Measurements from ENCODE around the gene CCDC112.
A peak's percentile ranks its signal among the peaks of the same experiment; 100 is the strongest.

Gene CCDC112

DNA sequence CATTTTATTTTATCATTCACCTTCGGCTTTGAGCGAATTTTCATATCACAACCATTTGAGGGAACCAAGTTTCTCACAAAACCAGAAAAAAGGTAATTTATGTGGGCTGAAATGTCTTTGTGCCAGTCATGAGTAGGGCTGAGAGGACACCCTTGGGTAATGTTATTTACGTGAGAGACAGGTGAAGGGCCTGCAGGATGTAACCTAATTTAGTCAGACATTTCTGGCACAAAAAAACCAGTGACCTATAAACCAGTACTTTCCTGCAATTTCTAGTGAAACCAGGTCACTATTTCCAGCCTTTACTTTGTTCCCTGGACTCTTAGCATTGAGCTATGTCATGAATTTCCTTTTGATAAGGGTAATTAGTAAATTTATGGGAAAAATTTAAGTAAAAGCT, 17.2 kb upstream of the CCDC112 start:
- Histone ChIP-seq H3K9me3 (ENCODE audit: control insufficient read depth, low read length) (no peaks in the 10 kb centered on the region), H3K36me3 (ENCODE audit: control insufficient read depth, insufficient read depth, low read length) (no peaks in the 10 kb centered on the region), H3K4me3 (ENCODE audit: low read length) (no peak overlapping the region), H3K9ac (ENCODE audit: low read length) (no peak overlapping the region), H3K27me3 (ENCODE audit: control insufficient read depth, insufficient read depth, low read length) (no peaks in the 10 kb centered on the region), H3K4me1 (ENCODE audit: control insufficient read depth, insufficient read depth, low read length) (no peaks in the 10 kb centered on the region)

DNA sequence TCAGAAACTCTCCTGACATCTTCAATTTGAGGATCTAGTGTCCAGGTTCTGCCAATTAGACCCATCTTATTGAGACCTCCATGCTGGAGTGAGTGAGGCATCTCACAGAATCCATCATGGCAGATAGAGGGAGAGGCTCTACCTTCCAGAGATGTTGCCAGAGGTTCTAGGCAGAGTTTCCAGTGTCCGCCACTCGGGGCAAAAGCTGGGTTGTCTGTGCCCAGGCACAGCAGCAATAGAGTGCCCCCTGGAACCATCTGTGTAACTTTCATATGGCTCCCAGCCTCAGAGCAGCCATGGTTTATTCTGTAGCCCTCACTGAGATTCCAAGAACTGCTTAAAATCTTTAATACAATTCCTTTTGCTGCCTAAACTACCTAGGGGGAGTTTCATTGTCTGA, 16.6 kb upstream of the CCDC112 start:
- H3K27me3 ChIP-seq (ENCODE audit: control insufficient read depth, insufficient read depth, low read length), result no peaks in the 10 kb centered on the region
- H3K4me1 ChIP-seq (ENCODE audit: control insufficient read depth, insufficient read depth, low read length), result no peaks in the 10 kb centered on the region
- no peaks in the 10 kb centered on the region for H3K9me3 ChIP-seq (ENCODE audit: control insufficient read depth, low read length)
- H3K4me3 ChIP-seq (ENCODE audit: low read length), result no peak overlapping the region
- no peaks in the 10 kb centered on the region for H3K36me3 ChIP-seq (ENCODE audit: control insufficient read depth, insufficient read depth, low read length)
- no peak overlapping the region for H3K9ac ChIP-seq (ENCODE audit: low read length)

DNA sequence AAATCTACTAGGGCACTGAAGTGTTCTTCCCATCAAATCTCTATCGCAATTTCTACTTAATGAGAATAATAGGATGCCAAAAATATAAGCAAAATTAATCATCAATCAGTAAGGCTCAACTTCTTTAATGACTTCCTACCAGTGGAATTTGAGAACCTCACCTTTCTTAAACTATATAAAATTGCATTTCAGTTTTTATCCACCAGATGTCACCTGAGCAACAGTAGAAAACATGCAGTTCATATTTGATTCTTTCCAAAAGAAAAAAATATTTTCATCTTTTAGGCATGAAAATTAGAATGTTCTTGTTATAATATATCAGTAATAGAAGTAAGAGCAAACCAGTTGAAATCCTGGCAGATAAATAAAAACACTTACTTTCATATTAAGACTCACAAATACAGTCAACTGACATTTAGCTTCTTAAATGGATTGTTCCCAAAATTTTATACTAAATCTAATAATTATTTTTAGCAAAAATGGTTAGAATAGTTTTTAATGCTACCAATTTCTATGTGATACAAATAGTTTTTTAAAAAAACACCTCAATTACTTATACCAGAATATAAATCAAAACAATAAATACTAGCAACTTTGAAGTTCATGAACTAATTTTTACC, 13.4 kb upstream of the CCDC112 start:
- H3K9me3 ChIP-seq (ENCODE audit: control insufficient read depth, low read length), result no peaks in the 10 kb centered on the region
- H3K4me3 ChIP-seq (ENCODE audit: low read length), result no peak overlapping the region
- peaks cover 6% of the 10 kb centered on the region for H3K4me1 ChIP-seq (ENCODE audit: control insufficient read depth, insufficient read depth, low read length)
- no peak overlapping the region for H3K9ac ChIP-seq (ENCODE audit: low read length)
- H3K27me3 ChIP-seq (ENCODE audit: control insufficient read depth, insufficient read depth, low read length), result no peaks in the 10 kb centered on the region
- H3K36me3 ChIP-seq (ENCODE audit: control insufficient read depth, insufficient read depth, low read length), result no peaks in the 10 kb centered on the region

DNA sequence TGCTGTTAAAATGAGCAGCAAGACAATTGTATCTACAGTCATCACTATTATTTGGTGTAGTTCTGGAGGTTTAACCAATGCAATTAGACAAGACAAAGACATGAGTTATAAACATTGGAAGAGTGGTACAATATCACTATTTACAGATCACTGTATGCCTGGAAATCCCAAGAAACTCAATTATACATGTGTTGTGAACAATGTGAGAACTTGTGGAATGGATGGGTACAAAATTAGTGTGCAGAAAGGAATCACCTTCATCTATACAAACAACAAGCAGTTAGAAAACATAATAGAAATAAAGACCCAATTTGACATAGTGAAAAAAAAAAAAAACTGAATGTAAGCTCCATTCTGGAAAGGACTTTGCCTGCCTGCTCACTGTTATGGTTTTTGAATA, 12.4 kb upstream of the CCDC112 start:
- Histone ChIP-seq H3K4me3 (ENCODE audit: low read length) (no peak overlapping the region), H3K36me3 (ENCODE audit: control insufficient read depth, insufficient read depth, low read length) (no peaks in the 10 kb centered on the region), H3K9ac (ENCODE audit: low read length) (no peak overlapping the region)

GRCh38 chr5:115306011-115306536, 9.6 kb upstream of the CCDC112 start:
- no peaks in the 10 kb centered on the region for H3K27me3 ChIP-seq (ENCODE audit: control insufficient read depth, insufficient read depth, low read length)
- no peaks in the 10 kb centered on the region for H3K36me3 ChIP-seq (ENCODE audit: control insufficient read depth, insufficient read depth, low read length)
- peaks cover 6% of the 10 kb centered on the region for H3K4me1 ChIP-seq (ENCODE audit: control insufficient read depth, insufficient read depth, low read length)
- H3K9ac ChIP-seq (ENCODE audit: low read length), result no peak overlapping the region
- no peak overlapping the region for H3K4me3 ChIP-seq (ENCODE audit: low read length)
- H3K9me3 ChIP-seq (ENCODE audit: control insufficient read depth, low read length), result no peaks in the 10 kb centered on the region

More for the DNA sequence above, 12.4 kb upstream of the CCDC112 start:
- no peaks in the 10 kb centered on the region for H3K9me3 ChIP-seq (ENCODE audit: control insufficient read depth, low read length)
- H3K4me1 ChIP-seq (ENCODE audit: control insufficient read depth, insufficient read depth, low read length), result peaks cover 6% of the 10 kb centered on the region
- H3K27me3 ChIP-seq (ENCODE audit: control insufficient read depth, insufficient read depth, low read length), result no peaks in the 10 kb centered on the region

- H3K9me3 ChIP-seq (ENCODE audit: control insufficient read depth, low read length), result no peaks in the 10 kb centered on the region
- H3K9ac ChIP-seq (ENCODE audit: low read length), result no peak overlapping the region
- H3K27me3 ChIP-seq (ENCODE audit: control insufficient read depth, insufficient read depth, low read length), result no peaks in the 10 kb centered on the region
- no peak overlapping the region for H3K4me3 ChIP-seq (ENCODE audit: low read length)
- no peaks in the 10 kb centered on the region for H3K36me3 ChIP-seq (ENCODE audit: control insufficient read depth, insufficient read depth, low read length)
- peaks cover 6% of the 10 kb centered on the region for H3K4me1 ChIP-seq (ENCODE audit: control insufficient read depth, insufficient read depth, low read length)
Observed at GRCh38 chr5:115304496-115304895, 8.0 kb upstream of the CCDC112 start.

DNA sequence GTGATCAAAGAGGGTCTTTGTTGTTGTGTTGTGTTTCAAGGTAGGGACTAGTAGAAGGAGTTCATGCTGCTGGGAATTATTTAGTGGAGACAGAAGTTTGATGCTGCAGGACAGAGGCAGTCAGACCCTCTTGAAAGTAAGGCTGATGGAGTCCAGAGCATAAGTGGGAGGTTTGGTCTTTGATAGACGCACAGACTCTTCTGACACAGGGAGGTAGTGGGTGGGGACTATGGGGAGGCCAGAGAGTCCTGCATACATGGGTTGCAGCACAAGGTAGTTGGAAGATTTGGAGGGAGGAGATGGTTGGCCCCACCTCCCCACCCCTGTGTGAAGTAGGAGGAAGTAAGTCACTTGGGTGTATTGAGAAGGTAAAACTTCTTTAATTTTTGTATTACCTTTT, 2.4 kb upstream of the CCDC112 start:
- H3K36me3 ChIP-seq (ENCODE audit: control insufficient read depth, insufficient read depth, low read length), result no peaks in the 10 kb centered on the region
- H3K4me1 ChIP-seq (ENCODE audit: control insufficient read depth, insufficient read depth, low read length), result no peaks in the 10 kb centered on the region
- H3K4me3 ChIP-seq (ENCODE audit: low read length), result no peak overlapping the region

DNA sequence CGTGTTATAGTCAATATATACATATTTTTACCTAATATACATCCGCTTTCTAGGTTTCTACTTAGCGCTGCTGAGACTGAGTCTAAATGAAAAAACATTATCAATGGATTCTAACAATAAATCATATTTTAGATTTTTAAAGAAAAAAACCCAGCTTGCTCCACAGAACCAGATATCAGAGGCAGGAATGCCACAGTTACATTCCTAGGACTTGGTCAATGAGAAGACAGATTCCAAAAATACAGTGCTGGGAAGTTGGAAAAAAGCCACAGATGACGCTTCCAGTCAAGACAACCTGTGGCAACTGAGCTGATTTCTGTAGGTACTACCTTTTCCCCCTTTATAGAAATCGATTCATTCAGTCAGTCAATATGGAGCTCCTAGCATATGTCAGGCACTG, 577 bp upstream of the CCDC112 start:
- Histone ChIP-seq H3K36me3 (ENCODE audit: control insufficient read depth, insufficient read depth, low read length) (no peaks in the 10 kb centered on the region), H3K27me3 (ENCODE audit: control insufficient read depth, insufficient read depth, low read length) (no peaks in the 10 kb centered on the region), H3K9me3 (ENCODE audit: control insufficient read depth, low read length) (no peaks in the 10 kb centered on the region), H3K4me3 (ENCODE audit: low read length) (no peak overlapping the region), H3K4me1 (ENCODE audit: control insufficient read depth, insufficient read depth, low read length) (no peaks in the 10 kb centered on the region), H3K9ac (ENCODE audit: low read length) (no peak overlapping the region)

More for the DNA sequence above, 2.4 kb upstream of the CCDC112 start:
- H3K9me3 ChIP-seq (ENCODE audit: control insufficient read depth, low read length), result no peaks in the 10 kb centered on the region
- no peaks in the 10 kb centered on the region for H3K27me3 ChIP-seq (ENCODE audit: control insufficient read depth, insufficient read depth, low read length)
- no peak overlapping the region for H3K9ac ChIP-seq (ENCODE audit: low read length)

DNA sequence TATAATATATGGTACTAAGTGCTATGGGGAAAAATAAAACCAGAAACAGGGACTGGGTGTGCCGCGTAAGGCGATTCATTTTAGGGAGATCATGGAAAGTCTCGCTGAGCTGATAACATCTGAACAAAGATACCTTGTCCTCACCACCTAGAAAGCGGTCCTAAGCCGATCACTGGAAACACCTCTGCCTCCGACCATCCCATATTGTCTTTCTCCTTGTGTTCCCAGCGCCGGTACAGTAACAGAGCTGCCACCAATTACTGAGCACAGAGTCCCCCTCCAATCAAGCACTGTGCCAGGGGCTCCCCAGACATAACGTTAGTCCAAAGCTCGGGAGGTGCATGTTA, 704 bp downstream of the CCDC112 start:
- Histone ChIP-seq H3K9ac (ENCODE audit: low read length) (peak overlapping the region; percentile 68), H3K36me3 (ENCODE audit: control insufficient read depth, insufficient read depth, low read length) (no peaks in the 10 kb centered on the region), H3K4me1 (ENCODE audit: control insufficient read depth, insufficient read depth, low read length) (no peaks in the 10 kb centered on the region)

DNA sequence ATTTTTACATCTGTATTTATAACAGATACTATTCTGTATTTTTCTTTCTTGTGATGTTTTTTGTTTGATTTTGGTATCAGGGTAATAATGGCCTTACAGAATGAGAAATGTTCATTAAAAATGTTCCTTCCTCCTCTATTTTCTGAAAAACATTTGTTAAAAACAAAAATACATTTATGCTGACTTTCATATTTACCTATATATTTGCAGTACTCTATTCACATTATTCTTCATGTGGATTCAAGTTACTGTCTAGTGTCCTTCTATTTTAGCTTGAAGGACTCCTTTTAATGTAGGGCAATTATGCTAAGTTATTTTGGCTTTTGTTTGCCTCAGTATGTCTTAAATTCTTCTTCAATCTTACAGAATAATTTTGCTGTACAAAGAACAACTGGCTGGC, 5.1 kb downstream of the CCDC112 start:
- no peaks in the 10 kb centered on the region for H3K36me3 ChIP-seq (ENCODE audit: control insufficient read depth, insufficient read depth, low read length)
- no peaks in the 10 kb centered on the region for H3K9me3 ChIP-seq (ENCODE audit: control insufficient read depth, low read length)
- H3K4me1 ChIP-seq (ENCODE audit: control insufficient read depth, insufficient read depth, low read length), result no peaks in the 10 kb centered on the region
- no peak overlapping the region for H3K9ac ChIP-seq (ENCODE audit: low read length)
- no peaks in the 10 kb centered on the region for H3K27me3 ChIP-seq (ENCODE audit: control insufficient read depth, insufficient read depth, low read length)
- no peak overlapping the region for H3K4me3 ChIP-seq (ENCODE audit: low read length)

More for the DNA sequence above, 704 bp downstream of the CCDC112 start:
- no peaks in the 10 kb centered on the region for H3K27me3 ChIP-seq (ENCODE audit: control insufficient read depth, insufficient read depth, low read length)
- H3K9me3 ChIP-seq (ENCODE audit: control insufficient read depth, low read length), result no peaks in the 10 kb centered on the region
- peak overlapping the region; percentile 43 for H3K4me3 ChIP-seq (ENCODE audit: low read length)

- Histone ChIP-seq H3K4me3 (ENCODE audit: low read length) (no peak overlapping the region), H3K4me1 (ENCODE audit: control insufficient read depth, insufficient read depth, low read length) (no peaks in the 10 kb centered on the region), H3K9ac (ENCODE audit: low read length) (no peak overlapping the region), H3K9me3 (ENCODE audit: control insufficient read depth, low read length) (no peaks in the 10 kb centered on the region), H3K27me3 (ENCODE audit: control insufficient read depth, insufficient read depth, low read length) (no peaks in the 10 kb centered on the region), H3K36me3 (ENCODE audit: control insufficient read depth, insufficient read depth, low read length) (no peaks in the 10 kb centered on the region)
Observed at GRCh38 chr5:115289104-115289503, 7.3 kb downstream of the CCDC112 start.

GRCh38 chr5:115284021-115284420, 12.4 kb downstream of the CCDC112 start:
- H3K36me3 ChIP-seq (ENCODE audit: control insufficient read depth, insufficient read depth, low read length), result no peaks in the 10 kb centered on the region
- H3K4me1 ChIP-seq (ENCODE audit: control insufficient read depth, insufficient read depth, low read length), result no peaks in the 10 kb centered on the region
- H3K27me3 ChIP-seq (ENCODE audit: control insufficient read depth, insufficient read depth, low read length), result no peaks in the 10 kb centered on the region
- no peaks in the 10 kb centered on the region for H3K9me3 ChIP-seq (ENCODE audit: control insufficient read depth, low read length)
- no peak overlapping the region for H3K4me3 ChIP-seq (ENCODE audit: low read length)
- no peak overlapping the region for H3K9ac ChIP-seq (ENCODE audit: low read length)

DNA sequence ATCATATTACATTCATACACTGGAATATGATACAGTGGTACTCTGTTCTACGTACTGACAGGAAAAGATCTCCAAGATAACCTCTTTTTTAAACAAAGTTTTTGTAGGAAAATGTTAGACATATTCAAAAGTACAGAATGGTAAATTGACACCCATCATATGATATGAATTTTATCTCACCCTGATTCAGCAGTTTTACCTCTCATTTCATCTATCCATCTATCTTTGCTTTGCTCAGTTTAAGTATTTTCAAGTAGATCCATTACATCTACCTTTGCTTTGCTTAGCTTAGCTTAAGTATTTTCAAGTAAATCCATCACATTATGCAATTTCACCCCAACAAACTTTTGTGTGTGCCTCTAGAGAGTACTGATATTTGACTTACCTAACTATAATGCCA, 14.3 kb downstream of the CCDC112 start:
- Histone ChIP-seq H3K36me3 (ENCODE audit: control insufficient read depth, insufficient read depth, low read length) (no peaks in the 10 kb centered on the region), H3K27me3 (ENCODE audit: control insufficient read depth, insufficient read depth, low read length) (no peaks in the 10 kb centered on the region), H3K9me3 (ENCODE audit: control insufficient read depth, low read length) (no peaks in the 10 kb centered on the region), H3K9ac (ENCODE audit: low read length) (no peak overlapping the region), H3K4me3 (ENCODE audit: low read length) (no peak overlapping the region), H3K4me1 (ENCODE audit: control insufficient read depth, insufficient read depth, low read length) (no peaks in the 10 kb centered on the region)

Measured in mucosa of stomach (tissue), 1 donor.